Neuronal stem cell (in vitro differentiated cells): ENCODE measurements around the gene EARS2.

Experiments used
- DNase-seq: peaks from one replicate; pipeline ENCODE4 v3.0.0-alpha.2; 2013; ENCODE audit warnings: low spot score
- H2AFZ ChIP-seq: one replicate; pipeline ENCODE4 v1.6.1; 2013; ENCODE audit warnings: mild to moderate bottlenecking, low read length, inconsistent platforms
- H2AK5ac ChIP-seq: 2 replicates; pipeline ENCODE4 v1.6.1; 2013; ENCODE audit warnings: low read depth, mild to moderate bottlenecking, inconsistent platforms, low read length, moderate library complexity, mixed read lengths
- H2BK120ac ChIP-seq: 2 replicates; pipeline ENCODE4 v1.6.1; 2013; ENCODE audit warnings: low read depth, mild to moderate bottlenecking, inconsistent platforms, low read length, moderate library complexity, mixed read lengths
- H2BK12ac ChIP-seq: one replicate; pipeline ENCODE4 v1.6.1; 2013; ENCODE audit warnings: low read length, inconsistent platforms
- H2BK15ac ChIP-seq: 2 replicates; pipeline ENCODE4 v1.6.1; 2013; ENCODE audit warnings: mild to moderate bottlenecking, low read length, inconsistent platforms, mixed read lengths
- H2BK5ac ChIP-seq: one replicate; pipeline ENCODE4 v1.6.1; 2013; ENCODE audit warnings: inconsistent platforms, mild to moderate bottlenecking, low read length, moderate library complexity
- H3K14ac ChIP-seq: one replicate; pipeline ENCODE4 v1.6.1; 2013; ENCODE audit warnings: low read length, inconsistent platforms
- H3K18ac ChIP-seq: 2 replicates; pipeline ENCODE4 v1.6.1; 2013; ENCODE audit warnings: low read length, inconsistent platforms
- H3K23ac ChIP-seq: 2 replicates; pipeline ENCODE4 v1.6.1; 2013; ENCODE audit warnings: low read depth, mild to moderate bottlenecking, mixed read lengths, low read length, inconsistent platforms; ENCODE audit not compliant: poor library complexity
- H3K27ac ChIP-seq: replicated peaks from 3 replicates; pipeline ENCODE4 v1.5.1; 2013; ENCODE audit warnings: low read length, inconsistent platforms
- H3K27me3 ChIP-seq, 3 experiments: 2 replicates each; pipeline ENCODE4 v1.6.1; 2013; ENCODE audit warnings: low read length in 3 of 3, mild to moderate bottlenecking in 2 of 3, inconsistent platforms in 1 of 3, low read depth in 1 of 3, mixed read lengths in 1 of 3, moderate library complexity in 1 of 3; ENCODE audit not compliant: control insufficient read depth in 3 of 3, insufficient read depth in 3 of 3
- H3K36me3 ChIP-seq, 2 donors: replicated peaks in 1 of 2; 2 replicates each; pipeline ENCODE4 v1.6.1; 2013; ENCODE audit warnings: low read length in 2 of 2; ENCODE audit not compliant: control insufficient read depth in 2 of 2, insufficient read depth in 2 of 2
- H3K4ac ChIP-seq: 2 replicates; pipeline ENCODE4 v1.6.1; 2013; ENCODE audit warnings: inconsistent platforms, mild to moderate bottlenecking, low read length, moderate library complexity
- H3K4me1 ChIP-seq, 2 donors: 1 replicate in 1 of 2; 2 replicates in 1 of 2; pipeline ENCODE4 v1.6.1; 2013; ENCODE audit warnings: low read length in 2 of 2, low read depth in 1 of 2; ENCODE audit not compliant: control insufficient read depth in 2 of 2, insufficient read depth in 1 of 2
- H3K4me2 ChIP-seq: one replicate; pipeline ENCODE4 v1.6.1; 2013; ENCODE audit warnings: mild to moderate bottlenecking, low read length, inconsistent platforms; ENCODE audit not compliant: insufficient read depth, poor library complexity, severe bottlenecking
- H3K4me3 ChIP-seq, 2 donors: 2 replicates each; pipeline ENCODE4 v1.5.1; 2013; ENCODE audit warnings: low read length in 2 of 2, mild to moderate bottlenecking in 2 of 2, inconsistent platforms in 1 of 2, moderate library complexity in 1 of 2
- H3K79me1 ChIP-seq: one replicate; pipeline ENCODE4 v1.6.1; 2013; ENCODE audit warnings: low read depth, mild to moderate bottlenecking, inconsistent platforms, low read length, moderate library complexity
- H3K9ac ChIP-seq: one replicate; pipeline ENCODE4 v1.6.1; 2013; ENCODE audit warnings: mild to moderate bottlenecking, low read depth, low read length, inconsistent platforms; ENCODE audit not compliant: poor library complexity
- H3K9me3 ChIP-seq, 2 donors: replicated peaks in 1 of 2; 2 replicates each; pipeline versions ENCODE3 to v1.6.1; 2013; ENCODE audit warnings: low read length in 2 of 2, mild to moderate bottlenecking in 2 of 2, inconsistent platforms in 1 of 2, low read depth in 1 of 2, mixed read lengths in 1 of 2, moderate library complexity in 1 of 2; ENCODE audit not compliant: control insufficient read depth in 2 of 2, insufficient read depth in 1 of 2
- H4K8ac ChIP-seq: one replicate; pipeline ENCODE4 v1.6.1; 2013; ENCODE audit warnings: low read depth, mild to moderate bottlenecking, inconsistent platforms, low read length, moderate library complexity
- H4K91ac ChIP-seq: one replicate; pipeline ENCODE4 v1.6.1; 2013; ENCODE audit warnings: low read length, low read depth, mild to moderate bottlenecking, inconsistent platforms; ENCODE audit not compliant: poor library complexity
- WGBS, 2 donors: extraction: QIAGEN DNeasy Blood & Tissue Kit; methylation state at CpG; one replicate each; pipeline ENCODE4 v1.1.7; 2013; ENCODE audit warnings: missing lambda C conversion rate in 2 of 2, mixed read lengths in 1 of 2; ENCODE audit not compliant: insufficient read length in 2 of 2, insufficient replicate concordance in 1 of 2; ENCODE audit errors: extremely low coverage in 2 of 2; 5-methylcytosine and 5-hydroxymethylcytosine counted together

EARS2 gene

DNA sequence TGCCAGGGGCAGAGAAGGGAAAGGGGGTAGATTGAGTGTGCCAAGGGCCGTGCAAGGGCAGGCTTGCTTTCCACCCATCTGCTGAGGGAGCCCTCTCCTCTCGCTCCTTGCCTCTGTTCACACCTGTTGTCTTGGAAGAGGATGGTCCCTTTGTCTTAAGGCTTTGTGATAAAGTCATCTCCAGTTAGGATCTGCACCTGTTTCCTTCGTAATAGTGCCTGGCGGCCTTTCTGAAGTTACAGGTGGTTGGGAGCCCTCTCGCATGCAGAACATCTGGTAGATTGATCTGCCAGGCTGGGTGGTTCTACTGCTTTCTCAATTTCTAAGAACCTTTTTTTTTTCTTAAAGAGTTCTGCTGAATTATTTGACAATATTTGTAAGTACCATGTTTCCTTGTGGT, 16.7 kb upstream of the EARS2 start:
- H3K27me3 ChIP-seq: no peaks in the 10 kb centered on the region
- no peaks in the 10 kb centered on the region for H3K9me3 ChIP-seq
- H3K9ac ChIP-seq: no peak overlapping the region
- no peak overlapping the region for H2AFZ ChIP-seq
- peaks cover 33 to 87% of the 10 kb centered on the region in 2 donors for H3K36me3 ChIP-seq
- H3K79me1 ChIP-seq: no peaks in the 10 kb centered on the region
- H3K23ac ChIP-seq: no peak overlapping the region
- no peak overlapping the region for H2BK12ac ChIP-seq
- H2BK15ac ChIP-seq: no peak overlapping the region
- no peak overlapping the region for H2AK5ac ChIP-seq
- H3K18ac ChIP-seq: no peak overlapping the region
- H3K4me2 ChIP-seq: no peak overlapping the region
- no peak overlapping the region for H3K14ac ChIP-seq
- no peak overlapping the region for H4K8ac ChIP-seq
- H3K4me1 ChIP-seq: no peaks in the 10 kb centered on the region
- DNase-seq: no peak
- H4K91ac ChIP-seq: no peak overlapping the region
- no peak overlapping the region for H3K4me3 ChIP-seq
- no peak overlapping the region for H3K4ac ChIP-seq
- no peak overlapping the region for H3K27ac ChIP-seq
- H2BK120ac ChIP-seq: no peak overlapping the region
- H2BK5ac ChIP-seq: no peak overlapping the region
- WGBS, 2 donors: no CpG with 5 or more reads among the region's 5 CpGs

GRCh38 chr16:23572394-23572793, 15.2 kb upstream of the EARS2 start:
- Histone ChIP-seq H3K36me3 (peaks cover 33 to 87% of the 10 kb centered on the region in 2 donors), H2BK15ac (no peak overlapping the region), H3K4me2 (no peak overlapping the region), H2AFZ (no peak overlapping the region), H3K18ac (no peak overlapping the region), H3K27ac (no peak overlapping the region), H3K4me3 (no peak overlapping the region), H2BK5ac (no peak overlapping the region), H2BK12ac (no peak overlapping the region), H3K4ac (no peak overlapping the region), H3K79me1 (no peaks in the 10 kb centered on the region), H2BK120ac (no peak overlapping the region), H3K9me3 (no peaks in the 10 kb centered on the region), H3K14ac (no peak overlapping the region), H4K91ac (no peak overlapping the region), H3K9ac (no peak overlapping the region), H4K8ac (no peak overlapping the region), H3K4me1 (no peaks in the 10 kb centered on the region), H3K27me3 (no peaks in the 10 kb centered on the region), H3K23ac (no peak overlapping the region), H2AK5ac (no peak overlapping the region)
- WGBS, 2 donors: no CpG with 5 or more reads among the region's 9 CpGs
- DNase-seq: no peak

DNA sequence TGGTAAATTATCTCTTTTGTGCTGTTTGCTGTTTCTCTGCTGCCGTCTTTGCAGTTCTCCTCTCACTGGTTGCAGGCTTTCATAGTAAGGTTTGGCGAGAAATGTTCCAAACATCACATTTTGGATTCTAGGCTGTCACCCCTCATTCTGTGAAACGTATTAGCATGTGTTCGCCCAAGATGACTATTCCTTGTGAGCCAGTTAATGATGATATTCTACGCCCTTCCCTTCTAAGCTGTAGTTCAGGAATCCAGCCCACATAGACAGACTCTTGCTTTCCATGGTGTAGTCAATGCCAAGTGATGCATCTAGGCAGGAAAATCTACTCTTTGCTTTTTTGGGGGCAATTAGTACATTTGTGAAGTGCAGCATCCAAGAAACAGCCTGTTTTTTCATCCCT, 14.7 kb upstream of the EARS2 start:
- Histone ChIP-seq H2AFZ (no peak overlapping the region), H3K14ac (no peak overlapping the region), H4K91ac (no peak overlapping the region), H3K36me3 (peaks cover 36 to 90% of the 10 kb centered on the region in 2 donors), H2BK12ac (no peak overlapping the region), H3K4me1 (no peaks in the 10 kb centered on the region), H2BK5ac (no peak overlapping the region), H3K4me3 (no peak overlapping the region), H3K27ac (no peak overlapping the region), H3K18ac (no peak overlapping the region), H3K9me3 (no peaks in the 10 kb centered on the region), H3K9ac (no peak overlapping the region), H4K8ac (no peak overlapping the region), H3K27me3 (no peaks in the 10 kb centered on the region), H2BK15ac (no peak overlapping the region), H2BK120ac (no peak overlapping the region), H3K4ac (no peak overlapping the region), H2AK5ac (no peak overlapping the region), H3K4me2 (no peak overlapping the region), H3K23ac (no peak overlapping the region), H3K79me1 (no peaks in the 10 kb centered on the region)
- DNase-seq: no peak
- no CpG with 5 or more reads among the region's 5 CpGs for WGBS, 2 donors

- Histone ChIP-seq H3K36me3 (peaks cover 37 to 96% of the 10 kb centered on the region in 2 donors), H3K9ac (no peak overlapping the region), H3K23ac (no peak overlapping the region), H2AK5ac (no peak overlapping the region), H3K27me3 (no peaks in the 10 kb centered on the region), H2BK12ac (no peak overlapping the region), H3K9me3 (no peaks in the 10 kb centered on the region), H3K79me1 (no peaks in the 10 kb centered on the region), H3K4me1 (no peaks in the 10 kb centered on the region), H4K91ac (no peak overlapping the region), H3K4me3 (no peak overlapping the region), H4K8ac (no peak overlapping the region), H3K4ac (no peak overlapping the region), H3K4me2 (no peak overlapping the region), H2AFZ (no peak overlapping the region), H2BK120ac (no peak overlapping the region), H2BK5ac (no peak overlapping the region), H2BK15ac (no peak overlapping the region), H3K18ac (no peak overlapping the region), H3K27ac (no peak overlapping the region), H3K14ac (no peak overlapping the region)
- no peak for DNase-seq
- no CpG with 5 or more reads among the region's 8 CpGs for WGBS, 2 donors
Measured at GRCh38 chr16:23570992-23571632, 14.0 kb upstream of the EARS2 start.
